ENCODE data around the gene ATP13A2.

The ATP13A2 gene

DNA sequence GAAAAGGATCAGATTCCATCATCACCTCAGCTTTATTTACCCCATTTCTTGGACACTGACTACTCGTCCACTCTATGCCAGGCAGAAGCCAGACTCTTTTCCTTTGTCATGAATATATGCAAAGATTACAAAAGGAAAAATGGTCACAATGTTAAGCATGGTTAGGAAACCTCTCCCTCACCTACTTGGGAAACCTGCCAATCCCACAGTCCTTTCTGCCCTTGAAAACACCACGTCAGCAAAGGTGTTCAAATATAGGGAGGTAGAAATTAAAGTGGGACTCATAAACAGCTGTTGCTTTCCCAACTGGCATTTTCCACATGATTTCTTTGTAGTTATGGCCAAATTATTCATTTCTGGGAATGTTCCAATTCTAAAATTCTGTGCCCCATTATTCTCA, 16.2 kb upstream of the ATP13A2 start:
- DNase-seq = no peak

DNA sequence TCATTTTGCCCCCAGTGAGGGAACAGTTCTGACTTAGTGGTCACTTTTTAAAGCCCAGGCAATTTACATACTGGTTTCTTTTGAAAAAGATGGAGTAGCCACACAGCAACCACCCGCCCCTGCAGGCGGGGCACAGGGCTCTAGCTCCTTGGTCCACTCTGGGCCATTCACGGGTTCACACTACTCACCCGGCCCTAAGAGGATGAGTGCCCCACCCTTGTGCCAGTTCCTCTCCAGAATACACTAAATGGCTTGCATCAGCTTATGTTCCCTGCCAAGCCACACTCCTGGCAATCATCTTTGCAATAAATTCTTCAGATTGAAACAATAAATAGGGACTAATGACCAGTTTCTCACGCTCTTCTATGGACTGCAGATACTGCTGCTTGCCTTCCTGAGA, 15.7 kb upstream of the ATP13A2 start:
- no peak for DNase-seq

DNA sequence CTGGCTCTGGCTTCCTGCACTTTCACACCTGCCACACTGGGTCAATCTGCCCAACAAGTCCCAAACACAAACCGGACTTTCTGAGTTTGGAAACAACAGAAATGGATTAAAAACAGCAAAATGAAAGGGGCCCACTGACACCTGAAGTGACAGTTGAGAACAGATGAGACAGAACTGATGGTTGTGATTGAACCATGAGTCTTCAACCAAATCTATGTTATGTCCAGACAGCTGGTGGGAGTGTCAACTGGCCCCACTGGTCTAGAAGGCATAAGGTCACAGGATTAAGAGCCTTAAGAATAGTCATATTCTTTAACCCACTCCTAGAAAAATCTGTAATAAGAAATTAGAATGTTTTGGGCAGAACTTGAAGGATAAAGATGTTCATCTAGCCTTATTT, 13.0 kb upstream of the ATP13A2 start:
- DNase-seq = no peak

DNA sequence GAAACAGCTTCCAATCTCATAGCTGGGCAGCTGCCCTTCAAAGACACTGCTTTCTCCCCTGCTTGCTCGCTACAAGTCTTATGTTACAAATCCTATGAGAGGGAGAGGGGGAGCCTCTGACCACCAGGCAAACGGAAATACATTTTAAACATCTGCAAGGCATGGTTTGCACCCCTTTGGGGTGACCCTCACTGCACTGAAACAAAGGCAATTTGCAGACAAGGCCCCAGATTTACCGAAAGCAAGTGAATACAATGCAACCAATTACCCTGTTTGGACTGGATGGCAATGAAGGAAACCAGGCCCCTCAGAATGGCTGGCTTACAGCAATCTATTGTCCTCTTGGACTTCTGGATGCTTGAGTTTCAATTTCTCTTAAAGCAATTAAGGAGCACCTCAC, 11.8 kb upstream of the ATP13A2 start:
- DNase-seq = no peak

DNA sequence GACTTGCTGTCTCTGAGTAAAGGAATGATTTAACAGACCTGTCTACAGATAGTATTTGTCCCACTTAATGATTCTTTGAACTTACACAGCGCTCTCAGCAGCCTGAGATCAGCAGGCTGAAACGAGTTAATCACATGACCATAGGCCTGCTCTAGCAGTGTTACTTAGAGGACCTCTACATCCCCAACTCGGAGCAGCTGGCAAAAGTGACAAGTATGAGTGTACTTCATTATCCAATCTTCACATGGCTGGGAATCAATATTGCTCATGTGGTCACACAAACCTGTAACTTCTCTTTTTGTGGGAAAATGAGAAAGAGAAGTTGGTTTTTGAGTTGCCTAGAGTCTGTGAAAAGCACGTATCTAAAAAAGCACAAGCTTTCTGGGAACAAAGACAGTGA, 11.4 kb upstream of the ATP13A2 start:
- DNase-seq = no peak

DNA sequence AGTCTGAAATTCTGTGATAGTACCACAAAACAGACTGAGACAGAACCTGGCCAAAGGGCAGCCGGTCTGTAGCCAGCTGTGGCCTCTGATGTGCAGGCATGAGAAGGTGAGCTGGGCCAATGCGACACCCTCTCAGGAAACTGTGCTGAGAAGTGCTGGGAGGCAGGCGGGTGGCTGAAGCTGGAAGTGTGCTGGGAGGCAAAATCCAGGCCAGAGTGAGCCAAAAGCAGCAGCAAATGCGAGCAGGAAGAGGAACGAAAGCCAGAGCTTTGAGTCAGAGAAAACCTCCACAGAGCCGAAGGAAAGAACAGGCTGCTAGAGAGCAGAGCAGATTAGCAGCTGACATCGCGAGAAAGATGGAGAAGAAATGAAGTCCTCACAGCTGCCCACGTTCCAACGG, 10.2 kb upstream of the ATP13A2 start:
- DNase-seq = no peak

DNA sequence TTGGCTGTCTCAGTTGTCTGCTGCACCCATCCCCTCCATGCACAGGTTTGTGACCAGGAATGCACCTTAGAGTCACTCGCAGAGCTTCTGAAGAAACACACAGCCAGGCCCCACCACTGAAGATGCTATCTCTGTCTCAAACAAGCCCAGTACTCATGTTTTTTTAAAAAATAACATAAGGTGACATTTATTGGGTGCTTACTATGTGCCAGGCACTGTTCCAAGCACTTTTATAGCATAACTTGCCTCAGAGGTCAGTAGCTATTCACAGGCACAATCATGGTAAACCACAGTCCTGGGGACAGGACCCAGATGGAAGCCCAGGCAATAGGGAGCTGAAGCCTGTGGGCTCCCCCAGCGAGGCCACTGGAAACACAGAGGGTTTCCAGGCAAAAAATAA, 8.8 kb upstream of the ATP13A2 start:
- no peak for DNase-seq

DNA sequence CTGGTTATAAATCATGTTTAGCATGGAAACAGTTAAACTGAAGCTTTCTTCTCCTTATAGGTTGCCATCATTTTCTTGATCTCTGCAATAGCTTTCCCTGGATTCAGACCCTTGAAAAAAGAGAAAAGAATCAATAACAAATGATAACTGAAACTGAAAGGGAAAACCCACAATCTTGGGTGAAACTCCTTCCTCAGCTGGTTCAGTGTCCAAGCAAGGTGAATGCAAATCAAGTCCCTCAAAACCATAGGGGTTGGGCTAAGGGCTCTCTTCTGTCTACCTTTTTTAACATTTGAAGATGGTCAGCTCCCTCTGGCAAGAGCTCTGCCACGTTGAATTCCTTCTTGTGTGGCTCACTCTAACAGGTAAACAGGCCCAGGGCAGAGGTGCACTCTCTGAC, 7.1 kb upstream of the ATP13A2 start:
- no peak for DNase-seq

DNA sequence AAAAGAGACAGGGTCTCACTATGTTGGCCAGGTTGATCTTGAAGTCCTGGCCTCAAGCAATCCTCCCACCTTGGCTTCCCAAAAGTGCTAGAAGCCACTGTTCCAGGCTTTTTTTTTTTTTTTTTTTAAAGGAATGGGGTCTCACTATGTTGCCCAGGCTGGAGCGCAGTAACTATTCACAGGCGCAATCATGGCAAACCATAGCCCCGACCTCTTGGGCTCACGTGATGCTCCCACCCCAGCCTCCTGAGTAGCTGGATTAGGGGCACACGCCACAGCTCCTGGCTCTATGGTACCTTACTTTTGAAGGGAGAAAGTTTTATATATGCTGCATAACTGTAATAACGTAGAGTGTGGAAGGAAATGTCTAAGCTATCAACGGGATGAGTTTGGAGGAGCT, 5.7 kb upstream of the ATP13A2 start:
- no peak for DNase-seq

DNA sequence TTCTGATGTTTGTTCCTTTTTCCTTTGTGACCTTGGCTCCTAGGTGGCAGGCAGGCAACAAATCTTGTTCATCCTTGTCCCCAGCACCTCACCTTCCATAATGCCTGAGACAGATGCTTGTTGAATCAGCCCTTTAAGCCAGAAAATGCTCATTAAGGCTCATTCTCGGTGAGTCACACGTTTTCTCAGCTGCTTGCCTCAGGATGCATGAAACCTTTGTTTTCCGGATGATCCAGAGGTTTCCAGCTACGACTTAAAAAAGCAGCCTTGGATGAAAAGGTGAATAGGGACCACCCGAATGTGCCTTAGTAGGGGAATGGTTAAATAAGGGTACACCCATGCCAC, 4.6 kb upstream of the ATP13A2 start:
- DNase-seq = no peak

DNA sequence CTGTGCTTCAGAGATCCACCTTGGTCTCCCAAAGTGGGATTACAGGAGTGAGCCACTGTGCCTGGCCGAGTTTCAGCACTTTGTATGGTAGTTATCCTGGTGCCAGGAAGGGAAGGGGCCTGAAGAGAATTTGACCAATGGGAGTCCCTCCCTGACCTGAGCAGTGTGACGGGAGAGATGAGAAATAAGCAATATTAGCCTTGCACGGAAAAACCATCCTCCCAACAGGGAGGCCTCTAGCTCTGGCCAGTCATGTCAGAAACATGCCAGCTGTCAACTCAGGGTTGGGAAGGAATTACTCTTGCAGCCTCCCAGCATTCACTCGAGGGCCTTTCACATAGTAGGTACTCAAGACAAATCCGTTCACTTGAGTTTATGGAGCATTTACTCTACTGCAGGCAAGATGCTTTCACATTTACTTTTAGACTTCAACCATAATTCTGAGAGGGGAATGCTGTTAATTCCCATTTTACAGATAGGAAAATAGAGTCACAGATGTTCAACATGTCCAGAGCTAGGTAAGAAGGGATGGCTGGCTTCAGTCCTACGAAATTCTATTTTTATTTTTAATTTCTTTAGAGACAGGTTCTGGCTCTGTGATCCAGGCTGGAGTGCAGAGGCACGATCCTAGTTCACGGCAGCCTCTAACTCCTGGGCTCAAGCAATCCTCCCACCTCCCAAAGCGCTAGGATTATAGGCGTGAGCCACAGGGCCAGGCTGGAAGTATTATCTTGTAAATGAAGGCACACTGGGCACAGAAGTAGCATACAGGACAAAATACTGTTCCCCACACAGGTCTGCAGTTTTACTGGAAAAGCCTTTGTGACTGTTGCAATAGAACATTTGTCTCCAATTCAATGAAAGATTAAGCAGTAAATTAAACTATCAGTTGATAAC, 3.2 kb upstream of the ATP13A2 start:
- no peak for DNase-seq

DNA sequence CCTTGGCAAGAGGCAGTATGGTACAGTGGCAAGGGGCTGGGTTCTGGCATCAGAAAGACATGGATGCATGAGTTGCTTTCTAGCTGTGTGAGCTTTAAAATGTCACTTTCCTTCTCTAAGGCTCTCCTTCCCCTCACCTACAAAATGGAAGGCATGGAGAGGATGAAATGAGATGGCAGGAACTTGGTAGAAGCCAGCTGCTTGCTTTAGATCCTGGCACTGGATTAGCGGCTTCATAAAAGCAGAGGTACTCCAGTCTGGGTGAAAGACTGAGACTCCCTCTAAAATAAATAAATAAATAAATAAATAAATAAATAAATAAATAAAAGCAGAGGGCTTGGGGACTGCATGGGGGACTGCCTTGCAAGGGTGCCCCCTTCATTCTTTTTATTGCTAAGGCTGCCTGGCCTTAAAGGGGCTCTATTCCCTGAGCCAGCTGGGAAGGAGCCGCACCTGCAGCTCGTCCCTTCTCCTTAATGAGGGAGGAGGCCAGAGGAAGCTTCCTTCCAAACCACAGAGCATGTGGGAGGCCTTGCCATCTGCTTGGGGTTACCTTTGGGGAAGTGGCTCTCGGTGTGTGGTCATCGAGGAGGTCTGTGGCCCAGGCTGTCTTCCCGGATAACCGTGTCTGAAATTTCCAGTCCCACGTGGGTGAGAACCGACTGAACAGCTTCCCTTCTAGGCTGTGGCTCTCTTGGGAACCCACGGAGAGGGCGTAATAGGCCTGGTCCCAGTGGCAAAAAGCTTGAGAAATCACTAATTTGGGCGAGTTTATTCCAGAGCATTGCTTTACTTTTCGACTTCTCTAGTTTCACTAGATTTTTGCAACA, 2.0 kb upstream of the ATP13A2 start:
- DNase-seq = peak in 1 of 2 donors; percentile 25

DNA sequence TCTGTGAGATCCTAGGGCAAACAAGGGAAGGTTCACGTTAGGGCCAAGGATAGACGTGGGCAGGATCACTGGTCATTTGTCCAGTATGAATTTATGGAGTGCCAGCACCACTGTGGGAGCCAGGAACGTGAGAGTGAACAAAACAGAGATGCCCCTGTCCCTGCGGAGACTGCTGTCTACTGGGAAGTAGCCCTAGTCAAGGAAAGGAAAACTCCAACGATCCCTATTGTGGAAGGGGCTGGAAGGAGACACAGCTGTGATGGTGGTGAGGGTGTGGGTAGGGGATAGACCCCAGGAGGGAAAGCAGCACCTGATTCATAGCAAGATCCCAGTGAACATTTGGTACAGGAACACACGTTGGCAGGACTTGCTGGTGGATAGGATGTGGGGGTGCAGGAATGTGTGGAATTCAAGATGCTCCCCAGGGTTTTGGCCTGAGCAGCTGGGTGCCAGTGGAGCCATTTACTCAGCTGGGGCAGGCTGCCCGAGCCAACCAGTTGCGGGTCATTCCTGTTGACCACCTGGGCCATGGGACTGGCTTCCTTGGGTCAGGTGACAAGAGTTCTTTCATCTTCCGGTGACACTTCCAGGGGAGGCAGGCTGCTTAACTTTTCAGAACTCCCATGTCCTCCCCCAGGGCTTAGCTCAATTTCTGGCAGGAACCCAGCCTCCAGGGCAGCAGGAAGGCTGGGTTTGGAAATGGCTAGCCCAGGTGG, 1.2 kb upstream of the ATP13A2 start:
- no peak for DNase-seq

DNA sequence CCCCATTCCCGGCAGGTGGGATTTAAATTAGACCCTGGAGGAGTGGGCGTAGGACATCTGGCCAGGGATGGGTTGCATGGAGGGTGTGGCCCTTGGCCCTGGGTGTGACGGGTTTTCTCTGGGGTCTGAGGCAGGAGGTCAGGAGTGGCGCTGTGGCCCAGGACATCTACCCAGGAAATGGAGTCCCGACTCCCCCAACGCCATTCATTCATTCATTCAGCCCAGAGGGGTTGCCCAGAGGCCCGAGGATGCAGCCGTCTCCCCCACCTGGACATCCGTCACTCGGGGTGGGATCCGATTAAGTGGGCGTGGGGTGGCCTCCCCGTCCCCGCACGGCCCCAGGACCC, 663 bp downstream of the ATP13A2 start:
- DNase-seq = no peak

DNA sequence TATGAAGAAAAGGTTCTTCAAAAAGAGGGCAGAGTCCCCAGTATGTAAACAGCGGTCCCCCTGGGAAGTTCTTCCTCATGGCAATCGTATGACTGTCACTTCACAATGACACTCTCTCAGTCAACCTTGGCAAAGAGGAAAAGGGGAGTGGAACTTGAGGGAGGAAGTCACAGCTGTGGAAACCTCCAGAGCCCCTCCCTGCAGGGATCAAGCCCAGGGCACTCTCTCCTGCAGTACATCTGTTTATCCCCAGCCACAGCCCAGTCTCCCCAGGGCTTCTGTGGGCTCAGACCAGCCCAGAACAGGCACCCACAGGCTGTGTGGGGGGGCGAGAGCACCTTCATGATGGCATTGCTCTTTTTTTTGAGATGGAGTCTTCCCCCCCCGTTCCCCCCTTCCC, 2.0 kb downstream of the ATP13A2 start:
- no peak for DNase-seq

DNA sequence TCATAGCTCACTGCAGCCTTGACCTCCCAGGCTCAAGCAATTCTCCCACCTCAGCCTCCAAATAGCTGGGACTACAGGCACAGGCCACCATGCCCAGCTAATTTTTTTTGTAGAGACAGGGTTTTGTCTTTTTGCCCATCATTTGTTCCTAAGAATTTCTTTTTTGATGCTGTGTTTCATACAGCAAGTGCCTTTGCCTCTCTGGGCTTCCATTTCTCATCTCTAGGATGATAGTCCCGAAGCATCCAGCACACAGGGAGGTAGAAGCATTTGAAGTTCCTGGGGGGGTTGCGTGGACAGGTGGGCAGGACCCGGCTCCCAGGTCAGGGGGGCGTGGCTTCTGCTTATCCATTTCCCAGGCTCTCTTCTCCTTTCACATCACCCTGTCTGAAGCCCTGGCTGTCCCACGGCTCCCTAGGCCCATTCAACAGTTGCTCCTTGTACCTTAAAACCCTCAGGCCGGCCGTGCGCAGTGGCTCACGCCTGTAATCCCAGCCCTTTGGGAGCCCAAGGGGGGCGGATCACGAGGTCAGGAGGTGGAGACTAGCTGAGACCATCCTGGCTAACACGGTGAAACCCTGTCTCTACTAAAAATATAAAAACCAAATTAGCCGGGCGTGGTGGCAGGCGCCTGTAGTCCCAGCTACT, 3.4 kb downstream of the ATP13A2 start:
- no peak for DNase-seq

DNA sequence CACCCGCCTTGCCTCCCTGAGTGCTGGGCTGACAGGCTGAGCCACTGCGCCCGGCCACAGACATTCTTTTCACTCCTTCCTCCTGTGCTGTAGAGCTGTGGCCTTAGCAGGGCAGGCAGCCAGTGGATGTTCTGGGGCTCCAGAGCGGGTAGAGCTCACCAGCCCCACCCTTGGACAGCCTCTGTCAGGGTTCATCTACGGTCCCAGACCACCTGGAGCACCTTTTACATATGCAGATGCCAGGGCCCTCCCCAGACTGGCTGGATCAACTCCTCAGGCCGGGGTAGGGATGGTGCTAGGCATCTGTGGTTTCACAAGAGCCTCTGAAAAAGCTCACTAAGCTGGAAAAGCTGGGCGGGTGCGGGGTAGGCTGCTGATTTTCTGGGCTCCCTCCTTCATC, 4.6 kb downstream of the ATP13A2 start:
- no peak for DNase-seq

DNA sequence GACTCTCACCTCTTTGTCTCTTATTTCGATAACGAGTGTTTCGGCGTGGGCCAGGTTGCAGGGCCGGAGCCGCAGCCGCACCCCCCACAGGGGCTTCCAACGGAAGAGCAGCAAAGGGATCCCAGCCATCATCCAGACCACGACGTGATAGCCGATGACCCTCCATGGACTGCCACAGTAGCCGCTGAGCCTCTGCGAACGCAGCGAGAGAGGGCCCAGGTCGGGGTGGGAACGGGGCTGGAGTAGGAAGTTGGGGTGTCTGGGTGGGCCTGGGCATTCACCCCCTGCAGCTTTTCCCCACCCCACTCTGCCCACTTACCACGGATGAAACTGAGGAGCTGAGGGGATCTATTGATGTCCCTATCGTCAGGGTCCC, 6.4 kb downstream of the ATP13A2 start:
- DNase-seq = no peak

DNA sequence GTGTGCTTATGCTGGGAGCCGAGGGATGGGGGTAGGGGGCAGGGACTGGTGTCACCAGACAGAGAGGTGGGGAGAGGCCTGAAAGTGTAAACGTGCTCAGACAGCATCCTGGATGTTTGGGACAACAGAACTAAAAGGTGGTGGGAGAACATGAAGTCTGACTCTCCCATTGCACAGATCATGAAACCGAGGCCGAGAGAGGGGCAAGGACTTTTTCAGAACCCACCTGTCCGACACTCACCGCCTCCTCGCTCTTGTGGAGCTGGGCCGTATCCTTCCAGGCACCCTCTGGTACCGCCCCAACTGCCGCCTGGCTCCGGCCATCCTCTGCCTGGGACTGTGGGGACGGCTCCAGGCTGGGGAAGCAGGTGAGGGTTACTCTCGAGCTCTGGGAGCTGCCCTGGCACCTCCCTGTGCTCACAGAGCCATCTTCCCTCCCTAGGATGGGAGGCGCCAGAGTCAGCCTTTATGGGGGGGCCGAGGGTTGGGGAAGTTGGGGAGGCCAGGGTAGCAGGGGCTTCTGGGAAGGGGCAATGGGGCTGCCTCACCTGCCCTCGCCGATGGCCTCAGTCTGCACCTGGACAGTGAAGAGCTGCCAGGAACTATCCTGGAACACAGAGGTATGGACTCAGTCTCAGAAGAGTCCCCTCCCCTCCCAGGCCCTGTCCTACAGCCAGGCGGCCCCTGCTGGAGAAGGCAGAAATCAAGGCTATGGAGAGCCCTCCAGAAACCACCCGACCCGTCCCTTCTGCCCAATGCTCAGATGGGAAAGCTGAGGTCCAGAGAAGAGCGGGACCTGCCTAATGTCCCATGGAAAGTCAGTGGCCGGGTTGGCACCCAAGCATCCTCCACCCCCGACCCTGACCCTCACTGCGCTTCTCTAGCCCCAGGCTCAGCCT, 7.0 kb downstream of the ATP13A2 start:
- no peak for DNase-seq

DNA sequence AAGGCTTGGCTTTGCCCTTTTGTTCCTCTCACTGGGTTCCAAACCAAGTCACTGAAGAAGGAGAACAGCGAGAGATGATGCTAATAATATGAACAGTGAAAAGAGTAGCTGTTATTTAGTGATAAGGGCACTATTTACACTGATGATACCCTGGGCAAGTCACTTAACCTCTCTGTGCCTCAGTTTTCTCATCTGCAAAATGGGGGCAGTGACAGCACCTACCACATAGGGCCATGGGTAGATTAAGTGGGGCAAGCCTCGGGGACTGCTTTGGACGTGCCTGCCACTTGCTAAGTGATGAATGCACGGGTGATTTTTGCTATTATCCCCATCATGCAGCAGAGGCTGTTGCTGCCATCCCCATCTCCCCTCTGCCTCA, 9.2 kb downstream of the ATP13A2 start:
- no peak for DNase-seq

DNA sequence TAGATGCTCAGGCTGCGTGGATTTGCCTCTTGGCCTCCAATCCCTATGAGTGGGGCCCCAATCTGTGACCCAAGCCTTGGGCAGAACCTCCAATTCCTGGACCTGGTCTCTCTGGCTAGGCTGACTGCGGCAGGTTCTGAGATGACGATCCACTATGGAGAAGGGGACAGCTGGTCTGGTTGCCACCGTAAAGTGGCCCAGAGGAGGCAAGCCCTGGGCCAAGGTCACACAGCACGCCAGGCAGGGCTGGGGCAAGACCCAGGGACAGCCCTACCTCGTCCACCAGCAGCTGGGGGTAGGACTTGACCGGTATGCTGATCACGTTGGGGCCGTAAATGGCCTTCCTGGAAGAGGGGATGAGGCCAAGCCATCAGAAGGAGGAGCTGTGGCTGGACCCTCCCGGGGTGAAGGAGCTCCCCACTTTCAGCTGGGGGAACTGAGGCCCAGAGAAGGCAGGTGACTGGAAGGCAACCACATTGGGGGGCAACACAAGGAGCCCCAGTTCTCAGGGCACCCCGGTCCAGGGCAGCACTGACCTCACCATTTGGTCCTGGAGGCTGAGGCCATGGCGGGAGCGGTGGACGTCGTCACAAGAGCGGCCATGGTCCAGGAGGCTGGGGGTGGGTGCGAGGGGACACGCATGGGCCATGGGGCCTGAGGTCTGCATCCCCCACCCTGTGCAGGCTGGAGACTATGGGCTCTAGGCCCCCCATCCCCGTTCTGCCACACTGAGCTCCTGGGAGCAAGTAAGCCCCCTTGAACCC, 9.8 kb downstream of the ATP13A2 start:
- DNase-seq = no peak

DNA sequence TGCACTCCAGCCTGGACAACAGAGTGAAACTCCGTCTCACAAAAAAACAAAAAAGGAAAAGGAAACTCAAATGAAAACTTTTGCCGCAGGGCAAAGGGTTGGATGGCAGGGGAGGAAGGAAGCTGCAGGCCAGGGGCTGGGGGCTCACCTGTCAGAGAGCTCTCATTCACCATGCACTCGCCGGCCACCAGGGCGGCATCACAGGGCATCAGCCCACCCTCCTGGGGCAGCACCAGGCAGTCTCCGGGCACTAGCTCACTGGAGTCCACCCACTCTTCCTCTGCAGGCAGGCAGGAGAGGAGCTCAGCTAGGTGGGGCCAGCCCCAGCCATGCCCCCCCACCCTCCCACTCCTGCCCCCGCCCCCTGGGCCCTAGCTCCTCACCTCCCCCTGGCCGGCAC, 11.9 kb downstream of the ATP13A2 start:
- no peak for DNase-seq

Data from CD4-positive, alpha-beta T cell treated with Interleukin-4 for 1 hour (primary cell).